GM19238 (cell line): ENCODE results near the gene DCBLD1.
"Not testable (repeated sequence)": the region's sequence is repeated elsewhere in the genome, so short reads cannot be mapped to it uniquely, and the experiment has no call there.

Experiments
- DNase-seq: peaks from one replicate; pipeline ENCODE4 v3.0.0; 2011; ENCODE audit warnings: low spot score; ENCODE audit not compliant: insufficient read length

The DCBLD1 gene

DNA sequence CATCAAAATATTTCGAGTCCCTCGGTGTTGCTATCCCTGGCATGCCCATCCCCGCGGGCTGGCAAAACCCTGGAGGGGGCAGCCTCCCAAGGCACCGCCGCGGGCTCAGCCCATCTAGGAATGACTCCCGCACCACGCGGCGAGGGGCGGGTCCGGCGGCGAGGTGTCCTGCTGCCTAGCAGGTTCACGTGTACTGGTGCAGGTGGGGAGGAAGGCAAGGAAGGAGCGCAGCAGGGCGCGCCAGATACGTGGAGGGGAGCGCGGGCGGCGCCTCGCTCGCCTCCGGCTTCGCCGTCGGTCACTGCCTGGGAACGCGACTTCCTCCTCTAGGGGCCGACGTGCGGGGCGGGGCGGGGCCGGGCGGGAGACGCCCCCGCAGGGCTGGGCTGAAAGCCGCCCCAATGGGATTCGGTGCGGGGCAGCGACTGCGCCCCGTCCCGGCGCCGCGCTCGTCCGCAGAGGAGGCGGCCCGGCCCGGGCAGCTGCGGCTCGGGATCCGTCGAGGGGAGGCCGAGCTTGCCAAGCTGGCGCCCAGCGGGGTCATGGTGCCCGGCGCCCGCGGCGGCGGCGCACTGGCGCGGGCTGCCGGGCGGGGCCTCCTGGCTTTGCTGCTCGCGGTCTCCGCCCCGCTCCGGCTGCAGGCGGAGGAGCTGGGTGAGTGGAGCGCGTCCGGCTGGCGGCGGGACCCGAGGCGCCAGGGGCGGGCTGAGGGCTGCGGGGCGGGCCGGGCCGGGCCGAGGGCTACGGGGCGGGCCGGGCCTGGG is at the start of gene DCBLD1:
TSS of gene DCBLD1 (plus strand) at position 435 of the 764 bp plus-strand sequence. CDS start at position 543, 108 bp downstream.
- peak; percentile 77 for DNase-seq

DNA sequence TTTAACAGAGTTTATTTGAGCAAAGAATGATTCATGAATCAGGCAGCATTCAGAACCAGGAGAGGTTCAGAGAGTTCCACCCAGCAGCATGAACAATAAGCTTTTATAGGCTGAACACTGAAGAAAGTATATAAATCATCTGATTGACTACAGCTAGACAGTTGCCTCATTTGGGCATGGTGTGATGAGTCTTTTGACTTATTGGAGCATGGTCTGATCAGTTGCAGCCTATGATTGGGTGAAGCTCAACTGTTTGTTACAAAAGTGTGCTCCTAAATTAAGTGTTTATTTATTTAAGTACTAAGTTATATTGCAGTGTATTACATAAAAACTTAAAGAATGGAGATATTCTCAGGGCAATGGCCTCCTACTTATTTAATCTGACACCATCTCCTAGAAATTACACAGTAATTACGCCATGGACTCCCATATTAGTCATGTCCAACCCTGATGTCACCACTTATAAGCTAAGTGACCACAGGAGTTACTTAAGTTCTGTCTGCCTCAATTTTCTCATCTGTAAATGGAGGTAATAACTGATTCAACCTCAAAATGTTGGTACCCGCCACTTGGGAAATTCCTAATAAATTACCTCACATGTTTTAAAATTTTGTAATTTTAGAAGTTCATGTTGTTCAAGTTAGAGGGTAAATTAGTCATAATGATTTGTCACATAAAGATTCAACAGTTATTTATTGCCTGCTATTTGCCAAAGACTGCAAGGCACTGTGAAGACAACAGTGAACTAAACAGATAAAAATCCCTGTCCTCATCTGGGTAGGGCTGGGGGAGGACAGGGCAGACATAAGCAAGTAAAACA is 41.6 kb upstream of the DCBLD1 start:
- no peak for DNase-seq

DNA sequence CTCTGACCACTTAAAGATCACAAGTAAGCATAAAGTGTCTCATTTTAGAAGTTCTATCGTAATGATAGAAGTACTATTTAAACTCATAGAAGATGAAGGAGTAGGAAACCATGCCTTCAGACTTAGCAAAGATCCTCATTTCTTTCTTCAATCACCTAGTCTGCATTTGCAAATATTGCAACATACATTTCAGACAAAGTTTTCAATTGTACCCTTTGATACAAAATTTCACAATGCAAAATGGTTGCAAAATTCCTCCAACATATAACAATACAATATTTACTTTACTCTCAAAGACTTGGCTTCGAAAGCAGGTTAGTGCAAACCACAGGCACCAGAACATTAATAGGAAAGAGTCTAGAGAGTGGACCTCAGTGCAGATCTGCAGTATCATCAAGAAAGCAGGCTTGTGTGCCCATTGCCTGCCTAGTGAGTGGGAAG is 40.6 kb upstream of the DCBLD1 start:
- no peak for DNase-seq

DNA sequence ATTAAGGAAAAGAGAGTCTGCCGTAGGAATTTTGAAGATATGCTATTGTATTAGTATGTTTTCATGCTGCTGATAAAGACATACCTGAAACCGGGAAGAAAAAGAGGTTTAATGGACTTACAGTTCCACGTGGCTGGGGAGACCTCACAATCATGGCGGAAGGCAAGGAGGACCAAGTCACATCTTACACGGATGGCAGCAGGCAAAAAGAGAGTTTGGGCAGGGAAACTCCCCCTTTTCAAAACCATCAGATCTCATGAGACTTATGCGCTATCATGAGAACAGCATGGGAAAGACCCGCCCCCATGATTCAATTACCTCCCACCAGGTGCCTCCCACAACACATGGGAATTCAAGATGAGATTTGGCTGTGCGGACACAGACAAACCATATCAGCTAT is 40.2 kb upstream of the DCBLD1 start:
- DNase-seq = not testable (repeated sequence)

DNA sequence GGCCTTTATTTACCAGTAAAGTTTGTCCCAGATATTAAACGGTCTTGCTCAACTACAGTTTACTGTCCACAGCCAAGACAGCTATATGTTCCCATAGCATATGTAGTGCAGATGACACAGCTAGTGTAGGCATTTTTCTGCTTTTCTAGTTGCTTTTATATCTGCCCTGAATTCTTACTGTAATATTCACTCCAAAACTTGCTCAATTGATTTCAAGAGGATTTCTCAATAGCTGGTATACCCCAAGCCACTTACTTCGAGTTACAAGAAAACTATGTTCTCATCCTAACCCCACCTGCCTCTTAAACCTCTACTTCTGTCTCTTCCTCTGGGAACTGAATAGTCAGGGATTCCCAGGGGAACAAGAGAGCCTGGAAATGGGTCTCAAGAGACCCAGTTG is 37.9 kb upstream of the DCBLD1 start:
- no peak for DNase-seq

DNA sequence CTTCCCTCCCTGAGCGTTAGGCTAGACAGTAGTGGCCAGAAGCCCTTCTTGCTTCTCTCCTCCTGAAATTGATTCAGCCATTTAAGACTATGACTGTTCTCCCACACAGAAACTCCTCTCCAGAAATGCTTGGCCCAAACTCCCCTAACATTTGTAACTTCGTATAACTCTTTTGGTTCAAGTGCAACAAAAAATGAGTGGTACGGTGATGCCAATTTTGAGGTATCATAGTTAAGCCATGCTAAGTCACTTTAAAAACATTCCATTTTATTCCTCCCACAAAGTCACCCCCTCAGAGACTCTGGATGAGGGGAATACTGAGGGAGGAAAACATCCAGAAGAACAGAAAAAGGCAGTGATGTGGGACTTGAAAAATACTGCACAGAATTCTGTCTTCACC is 35.6 kb upstream of the DCBLD1 start:
- DNase-seq = no peak

DNA sequence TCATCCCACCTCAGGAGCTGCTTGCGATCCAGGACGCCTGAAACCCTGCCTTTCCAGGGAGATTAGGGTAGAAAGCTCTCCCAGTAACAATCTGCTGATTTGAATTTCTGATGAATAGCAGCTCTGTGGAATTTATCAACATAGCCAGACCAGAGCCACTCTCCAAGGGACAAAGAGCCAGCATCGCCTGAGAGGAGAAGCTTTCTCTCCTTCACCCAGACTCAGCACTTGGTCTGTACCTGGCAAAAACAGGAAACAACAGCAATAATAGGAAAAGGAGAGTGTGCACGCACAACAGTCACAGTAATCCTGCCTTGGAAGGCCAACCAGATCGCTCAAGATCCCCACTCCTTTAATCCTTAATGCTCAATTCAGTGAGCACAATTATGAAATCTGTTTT is 34.5 kb upstream of the DCBLD1 start:
- DNase-seq = no peak

DNA sequence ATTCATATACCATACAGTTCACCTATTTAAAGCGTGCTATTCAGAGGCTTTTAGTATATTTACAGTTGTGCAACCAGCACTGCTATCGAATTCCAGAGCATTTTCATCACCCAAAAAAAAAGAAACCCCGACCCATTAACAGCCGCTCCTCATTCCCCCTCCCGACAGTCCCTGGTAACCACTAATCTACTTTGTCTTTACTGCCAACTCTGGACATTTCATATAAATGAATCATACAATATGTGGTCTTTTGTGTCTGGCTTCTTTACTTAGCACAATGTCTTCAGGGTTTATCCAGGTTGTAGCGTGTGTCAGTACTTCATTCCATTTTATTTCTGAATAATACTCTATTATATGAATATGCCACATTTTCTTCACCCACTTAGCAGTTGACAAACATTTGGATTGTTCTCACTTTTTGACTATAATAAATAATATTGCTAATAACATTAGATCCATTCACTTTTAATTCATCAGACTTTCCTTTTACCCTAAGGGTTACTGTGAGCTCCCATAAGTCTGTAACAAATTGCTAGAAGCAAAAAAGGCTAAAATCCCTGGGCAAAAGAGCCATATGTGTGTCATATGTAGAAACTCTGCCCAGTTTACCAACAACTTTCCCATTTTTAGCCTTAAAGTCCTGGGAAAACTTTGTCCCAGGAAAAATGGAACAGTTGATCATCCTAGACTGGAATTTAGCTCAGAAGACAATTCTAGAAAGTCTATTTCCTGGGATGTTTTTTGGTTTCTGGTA is 33.6 kb upstream of the DCBLD1 start:
- DNase-seq = no peak

DNA sequence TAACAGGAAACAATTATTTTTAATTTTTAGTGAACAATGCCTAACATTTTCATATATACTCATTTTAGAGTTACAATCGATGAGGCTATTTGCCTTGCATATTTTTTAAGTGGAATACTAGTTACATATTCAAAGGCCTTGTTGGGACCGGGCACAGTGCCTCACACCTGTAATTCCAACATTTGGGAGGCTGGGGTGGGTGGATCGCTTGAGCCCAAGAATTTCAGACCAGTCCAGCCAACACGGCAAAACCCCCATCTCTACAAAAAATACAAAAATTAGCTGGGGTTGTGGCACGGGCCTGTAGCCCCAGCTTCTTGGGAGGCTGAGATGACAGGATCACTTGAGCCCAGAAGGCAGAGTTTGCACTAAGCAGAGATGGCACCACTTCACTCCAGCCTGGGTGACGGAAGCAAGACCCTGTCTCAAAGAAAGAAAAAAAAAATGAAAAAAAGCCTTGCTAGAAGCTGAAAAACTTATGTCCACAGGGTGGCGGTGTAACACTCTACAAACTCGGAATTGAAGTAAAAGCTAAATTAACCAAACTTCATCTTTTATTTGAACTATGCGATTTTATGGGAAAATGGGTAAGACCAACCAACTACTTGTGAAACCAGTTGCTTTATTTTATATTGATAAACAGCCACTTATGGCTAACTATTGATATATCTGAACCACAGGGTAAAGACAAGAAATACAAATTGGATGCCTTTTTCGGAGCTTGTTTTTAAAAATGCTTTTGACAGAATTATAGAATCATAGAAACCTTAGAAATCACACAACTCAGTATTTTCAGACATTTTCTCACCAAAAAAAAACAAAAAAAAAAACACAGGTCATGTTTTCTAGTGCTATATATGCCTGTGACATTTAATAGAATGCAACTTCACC is 32.7 kb upstream of the DCBLD1 start:
- DNase-seq = no peak

DNA sequence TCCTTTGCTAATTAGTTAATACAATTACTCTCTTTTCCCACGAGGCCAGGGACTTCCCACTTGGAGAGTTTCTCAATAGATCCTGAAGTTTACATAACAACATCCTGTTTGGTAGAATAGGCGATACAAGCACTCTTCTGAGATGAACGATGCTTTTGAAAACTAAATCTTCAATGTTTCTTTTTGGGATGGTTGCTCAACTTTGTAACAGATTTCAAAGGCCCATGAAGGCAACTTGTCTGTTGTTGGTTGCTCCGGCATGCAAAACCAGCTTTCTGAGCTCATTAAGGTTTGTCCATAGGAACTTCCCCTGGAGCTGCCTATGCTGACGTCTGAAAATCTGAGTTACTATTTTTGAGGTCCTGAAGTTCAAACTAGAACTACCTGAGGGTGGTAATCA is 30.8 kb upstream of the DCBLD1 start:
- no peak for DNase-seq

DNA sequence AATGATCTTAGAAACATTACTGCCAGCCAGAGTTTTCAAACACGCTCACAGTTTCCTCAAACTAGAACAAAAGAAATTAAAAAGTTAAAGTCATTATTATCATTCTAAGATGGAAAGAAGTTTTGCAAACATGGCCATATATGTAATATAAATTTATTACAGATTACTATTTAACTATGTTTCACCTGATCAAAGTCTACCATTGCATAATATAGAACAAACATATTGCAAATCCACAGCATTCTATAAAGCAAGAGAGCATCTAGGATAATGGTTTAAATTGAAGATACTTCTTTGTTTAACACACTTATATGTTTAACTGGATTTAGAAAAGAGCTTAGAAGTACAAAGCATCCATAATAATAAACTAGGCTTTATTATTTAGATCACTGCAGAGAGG is 26.2 kb upstream of the DCBLD1 start:
- no peak for DNase-seq

DNA sequence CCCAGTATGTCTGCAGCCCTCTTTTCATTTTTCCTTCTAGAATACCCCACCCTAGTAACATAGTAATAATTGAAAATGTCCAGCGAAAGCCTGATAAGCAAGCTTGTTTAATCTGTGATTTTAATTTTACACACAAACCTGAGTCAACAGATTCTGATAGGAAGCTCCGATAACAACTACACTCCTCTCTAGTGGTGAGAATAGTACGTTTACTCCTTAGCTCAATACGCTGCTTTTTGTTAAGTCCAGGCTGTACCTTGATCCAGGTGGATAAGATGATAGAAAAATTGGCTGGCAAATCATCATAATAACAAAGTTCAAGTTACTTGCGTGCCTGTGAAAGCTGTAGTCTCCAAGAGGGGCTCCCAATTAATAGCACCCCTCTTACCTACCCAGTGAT is 25.5 kb upstream of the DCBLD1 start:
- no peak for DNase-seq

DNA sequence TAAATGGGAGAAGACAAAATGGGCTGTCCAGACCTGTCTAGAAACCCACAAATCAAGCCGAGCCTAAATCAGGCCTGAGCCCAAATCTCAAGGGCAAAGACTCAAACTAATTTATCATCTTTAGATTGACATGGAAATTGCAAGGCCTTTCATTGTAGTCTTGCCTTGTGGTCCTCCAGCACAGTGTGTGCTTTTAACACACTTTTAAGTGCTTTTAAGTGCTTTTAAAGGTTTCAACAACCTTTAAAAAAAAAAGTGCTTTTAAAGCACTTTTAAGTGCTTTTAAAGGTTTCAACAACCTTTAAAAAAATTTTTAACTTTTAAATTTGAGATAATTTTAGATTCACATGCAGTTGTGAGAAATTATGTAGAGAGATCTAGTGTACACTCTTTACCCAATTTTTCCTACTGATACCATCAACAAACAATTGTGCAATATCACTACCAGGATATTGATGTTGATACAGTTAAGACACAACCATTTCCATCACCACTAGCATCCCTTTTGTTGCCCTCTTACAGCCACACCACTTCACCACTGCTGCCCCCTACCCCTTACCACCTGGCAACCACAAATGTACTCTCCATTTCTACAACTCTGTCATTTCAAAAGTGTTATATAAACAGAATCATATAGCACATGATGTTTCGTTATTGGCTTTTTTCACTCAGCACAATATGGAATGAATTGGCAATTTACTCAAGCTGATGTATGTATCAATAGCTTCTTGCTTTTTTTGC is 23.1 kb upstream of the DCBLD1 start:
- no peak for DNase-seq

DNA sequence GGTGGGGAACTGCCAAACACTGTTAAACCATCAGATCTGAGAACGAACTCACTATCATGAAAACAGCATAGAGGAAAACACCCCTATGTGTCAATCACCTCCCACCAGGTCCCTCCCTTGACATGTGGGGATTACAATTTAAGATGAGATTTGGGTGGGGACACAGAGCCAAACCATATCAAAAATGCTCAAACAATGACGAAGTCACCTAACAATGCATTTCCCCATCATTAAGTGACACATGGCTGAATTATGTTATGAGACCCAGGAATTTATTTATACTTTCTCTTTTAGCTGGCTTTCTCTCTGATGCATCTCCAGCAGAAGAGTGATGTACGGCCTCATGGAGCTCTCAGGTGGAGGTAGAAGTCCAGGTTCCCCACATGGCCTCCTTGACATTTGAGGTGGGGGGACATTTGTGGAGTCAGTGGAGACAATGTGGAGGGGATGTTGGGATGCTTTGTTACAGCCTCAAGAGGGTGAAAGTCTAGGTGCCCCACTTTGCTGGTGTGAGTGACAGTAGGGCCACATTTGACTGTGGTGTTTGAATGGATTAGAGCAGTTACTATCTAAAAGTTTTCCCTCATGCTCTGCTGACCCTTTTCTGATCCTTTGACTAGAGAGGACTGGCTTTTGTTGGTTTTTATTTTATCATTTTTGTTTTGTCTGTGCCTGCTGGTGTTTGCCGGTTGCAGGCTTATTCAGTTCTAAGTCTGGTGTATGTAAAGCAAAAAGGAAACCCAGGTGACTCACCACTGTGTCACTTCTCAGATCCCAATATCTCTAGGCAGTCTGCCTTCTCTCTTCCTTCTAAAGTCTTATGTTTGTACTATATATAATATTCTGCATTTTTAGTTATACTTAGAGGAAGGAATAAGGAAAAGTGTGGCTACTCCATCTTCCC is 18.5 kb upstream of the DCBLD1 start:
- DNase-seq = no peak

DNA sequence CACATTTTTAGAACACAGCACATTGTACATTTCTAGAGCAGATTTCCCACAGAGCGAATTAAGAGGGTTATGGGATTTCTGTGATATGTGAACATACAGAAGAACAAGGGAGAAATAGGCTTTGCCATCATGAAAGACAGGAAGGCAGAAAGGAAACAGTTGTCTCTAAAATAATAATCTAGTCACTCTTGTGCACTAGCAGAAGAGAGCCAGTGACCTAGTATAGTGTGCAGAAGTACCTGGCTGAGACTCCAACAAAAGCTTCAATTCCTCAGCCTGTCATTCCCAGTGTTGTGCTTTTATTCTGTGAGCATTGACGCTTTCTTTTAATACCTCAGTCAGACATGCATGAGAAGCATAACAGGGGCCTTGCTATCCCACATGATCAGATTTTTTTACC is 17.8 kb upstream of the DCBLD1 start:
- no peak for DNase-seq

DNA sequence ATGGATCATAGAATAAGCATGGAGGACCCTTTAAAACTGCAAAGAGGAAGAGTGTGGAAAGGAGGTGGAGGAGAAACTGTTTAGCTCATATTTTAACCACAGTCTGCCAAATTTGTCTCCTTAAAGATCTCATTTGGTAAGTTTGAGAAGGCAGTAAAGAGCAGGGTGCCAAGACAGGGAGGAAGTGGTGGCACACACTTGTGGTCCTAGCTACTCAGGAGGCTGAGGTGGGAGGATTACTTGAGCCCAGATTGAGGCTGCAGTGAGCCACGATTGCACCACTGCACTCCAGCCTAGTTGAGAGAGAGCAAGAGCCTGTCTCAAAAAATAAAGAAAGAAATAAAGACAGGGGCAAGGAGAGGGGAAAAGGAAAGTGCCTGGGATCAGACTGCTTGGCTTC is 16.8 kb upstream of the DCBLD1 start:
- DNase-seq = no peak

DNA sequence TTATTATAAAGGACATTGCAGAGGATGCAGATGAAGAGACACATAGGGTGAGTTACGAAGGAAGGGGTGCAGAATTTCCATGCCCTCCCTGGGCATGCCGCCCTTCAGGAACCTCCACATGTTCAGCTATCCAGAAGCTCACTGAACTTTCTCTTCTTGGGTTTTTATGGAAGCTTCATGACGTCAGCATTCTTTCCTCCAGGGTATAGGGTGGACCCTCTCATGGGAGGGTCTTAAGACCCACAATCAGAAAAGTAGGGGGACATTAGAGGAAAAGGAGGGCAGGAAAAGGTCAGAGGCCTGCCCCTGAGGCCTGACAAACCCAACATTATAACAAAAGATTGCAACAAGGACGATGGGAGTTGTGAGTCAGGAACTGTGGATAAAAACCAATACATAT is 14.6 kb upstream of the DCBLD1 start:
- DNase-seq = no peak

DNA sequence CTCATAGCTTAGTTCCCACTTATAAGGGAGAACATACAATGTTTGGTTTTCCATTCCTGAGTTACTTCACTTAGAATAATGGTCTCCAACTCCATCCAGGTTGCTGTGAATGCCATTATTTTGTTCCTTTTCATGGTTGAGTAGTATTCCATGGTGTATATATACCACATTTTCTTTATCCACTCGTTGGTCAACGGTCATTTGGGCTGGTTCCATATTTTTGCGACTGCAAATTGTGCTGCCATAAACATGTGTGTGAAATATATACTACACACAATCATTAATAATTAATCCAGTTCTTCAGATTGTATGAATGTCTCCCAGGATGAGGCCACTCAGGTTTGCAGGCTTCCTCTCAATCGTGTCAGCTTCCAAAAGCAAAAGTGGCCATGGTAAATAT is 13.9 kb upstream of the DCBLD1 start:
- DNase-seq = not testable (repeated sequence)

DNA sequence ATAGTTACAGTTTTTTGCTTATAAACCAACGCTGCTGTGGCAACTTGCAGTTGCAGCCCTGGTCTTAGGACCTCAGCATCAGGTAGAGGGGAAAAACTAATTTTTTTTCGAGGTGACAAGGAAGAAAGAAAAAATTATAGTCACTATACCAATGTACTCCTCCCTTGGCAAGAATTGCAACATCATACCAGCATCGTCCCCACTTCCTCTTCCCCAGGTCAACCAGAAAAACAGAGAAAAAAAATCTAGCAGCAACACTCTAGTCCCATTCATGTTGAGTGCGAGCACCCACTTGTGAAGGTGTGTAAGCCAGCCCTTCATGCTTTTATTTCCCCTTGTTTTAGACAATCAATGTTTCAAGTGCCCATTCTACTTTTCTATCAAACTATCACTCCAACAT is 13.1 kb upstream of the DCBLD1 start:
- no peak for DNase-seq
